GM21723 (cell line): Measurements from ENCODE around the gene PIP5K1C.

Source experiments
- ATAC-seq: cut with Tn5 transposase; IDR thresholded peaks from one replicate; pipeline ENCODE4 v1.9.1; 2021; ENCODE audit warnings: mild to moderate bottlenecking, moderate library complexity; ENCODE audit not compliant: unreplicated experiment

The PIP5K1C gene, protein sequence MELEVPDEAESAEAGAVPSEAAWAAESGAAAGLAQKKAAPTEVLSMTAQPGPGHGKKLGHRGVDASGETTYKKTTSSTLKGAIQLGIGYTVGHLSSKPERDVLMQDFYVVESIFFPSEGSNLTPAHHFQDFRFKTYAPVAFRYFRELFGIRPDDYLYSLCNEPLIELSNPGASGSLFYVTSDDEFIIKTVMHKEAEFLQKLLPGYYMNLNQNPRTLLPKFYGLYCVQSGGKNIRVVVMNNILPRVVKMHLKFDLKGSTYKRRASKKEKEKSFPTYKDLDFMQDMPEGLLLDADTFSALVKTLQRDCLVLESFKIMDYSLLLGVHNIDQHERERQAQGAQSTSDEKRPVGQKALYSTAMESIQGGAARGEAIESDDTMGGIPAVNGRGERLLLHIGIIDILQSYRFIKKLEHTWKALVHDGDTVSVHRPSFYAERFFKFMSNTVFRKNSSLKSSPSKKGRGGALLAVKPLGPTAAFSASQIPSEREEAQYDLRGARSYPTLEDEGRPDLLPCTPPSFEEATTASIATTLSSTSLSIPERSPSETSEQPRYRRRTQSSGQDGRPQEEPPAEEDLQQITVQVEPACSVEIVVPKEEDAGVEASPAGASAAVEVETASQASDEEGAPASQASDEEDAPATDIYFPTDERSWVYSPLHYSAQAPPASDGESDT

GRCh38 chr19:3700242-3701032 lies at the start of gene PIP5K1C:
Gene PIP5K1C (minus strand): TSS chr19:3700468. CDS start chr19:3700390, 78 bp downstream.
- peak; percentile 72 for ATAC-seq

- no peak for ATAC-seq
Measured at GRCh38 chr19:3748965-3749364, 48.7 kb upstream of the PIP5K1C start.

DNA sequence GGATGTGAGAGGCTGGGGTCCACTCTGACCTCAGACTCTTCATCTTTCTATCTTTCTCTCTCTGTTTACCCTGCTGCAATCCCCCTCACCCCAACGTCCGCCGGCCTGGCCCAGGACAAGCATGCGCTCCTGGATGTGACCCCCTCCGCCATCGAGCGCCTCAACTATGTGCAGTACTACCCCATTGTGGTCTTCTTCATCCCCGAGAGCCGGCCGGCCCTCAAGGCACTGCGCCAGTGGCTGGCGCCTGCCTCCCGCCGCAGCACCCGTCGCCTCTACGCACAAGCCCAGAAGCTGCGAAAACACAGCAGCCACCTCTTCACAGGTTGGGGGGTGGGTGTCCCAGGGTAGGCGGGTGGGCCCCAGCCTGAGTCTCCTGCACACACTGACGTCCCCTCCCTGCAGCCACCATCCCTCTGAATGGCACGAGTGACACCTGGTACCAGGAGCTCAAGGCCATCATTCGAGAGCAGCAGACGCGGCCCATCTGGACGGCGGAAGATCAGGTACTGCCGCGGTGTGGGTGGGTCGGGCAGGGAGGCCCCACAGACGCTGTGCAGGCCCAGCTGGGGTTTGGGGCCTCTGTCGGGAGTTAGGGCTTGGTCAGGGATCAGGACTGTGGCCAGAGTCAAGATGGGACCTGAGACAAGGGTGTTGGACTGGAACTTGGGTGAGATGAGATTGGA lies 46.2 kb upstream of the PIP5K1C start:
- ATAC-seq = no peak

GRCh38 chr19:3745363-3746045 lies 45.2 kb upstream of the PIP5K1C start:
- ATAC-seq = no peak

- ATAC-seq = no peak
Measured at GRCh38 chr19:3743486-3743885, 43.2 kb upstream of the PIP5K1C start.

GRCh38 chr19:3740431-3740830 lies 40.2 kb upstream of the PIP5K1C start:
- ATAC-seq = no peak

GRCh38 chr19:3738477-3739220 lies 38.4 kb upstream of the PIP5K1C start:
- ATAC-seq = no peak

DNA sequence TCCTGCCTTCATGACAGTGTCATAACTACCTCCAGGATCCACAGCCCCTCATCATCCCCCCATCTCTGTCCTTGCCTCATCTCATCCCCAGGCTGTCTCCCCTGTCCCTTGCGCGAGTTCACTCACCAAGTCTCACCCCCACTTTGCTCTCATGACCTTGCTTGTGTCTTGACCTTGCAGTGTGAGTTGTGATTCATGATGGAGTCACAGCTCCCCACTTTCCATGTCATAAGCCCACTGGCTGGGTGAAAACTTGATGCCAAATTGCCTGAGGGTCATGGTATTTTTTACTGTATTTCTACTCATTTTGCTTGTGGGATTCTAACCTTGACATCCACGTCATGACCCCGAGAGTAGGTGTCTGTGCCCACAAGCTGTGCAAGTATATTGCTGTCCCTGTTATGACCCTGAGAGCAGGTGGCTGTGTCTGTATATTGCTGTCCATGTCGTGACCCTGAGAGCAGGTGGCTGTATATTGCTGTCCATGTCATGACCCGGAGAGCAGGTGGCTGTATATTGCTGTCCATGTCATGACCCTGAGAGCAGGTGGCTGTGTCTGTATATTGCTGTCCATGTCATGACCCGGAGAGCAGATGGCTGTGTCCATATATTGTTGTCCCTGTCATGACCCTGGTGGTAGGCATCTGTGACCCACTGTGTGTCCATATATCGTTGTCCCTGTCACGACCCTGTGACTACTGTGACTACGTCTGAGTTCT lies 37.4 kb upstream of the PIP5K1C start:
- no peak for ATAC-seq

- no peak for ATAC-seq
Measured at GRCh38 chr19:3736106-3736724, 35.9 kb upstream of the PIP5K1C start.

DNA sequence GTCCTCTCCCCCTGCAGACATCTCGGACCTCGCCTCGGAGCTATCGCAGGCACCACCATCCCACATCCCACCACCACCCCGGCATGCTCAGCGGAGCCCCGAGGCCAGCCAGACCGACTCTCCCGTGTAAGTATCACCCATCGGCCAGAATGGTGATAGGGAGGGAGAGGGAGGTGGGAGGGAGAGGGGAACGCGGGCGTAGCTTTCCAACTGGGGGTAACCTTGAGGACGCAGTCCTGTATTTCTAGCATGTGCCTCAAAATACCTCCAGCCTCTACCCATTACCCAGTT lies 34.0 kb upstream of the PIP5K1C start:
- ATAC-seq = no peak

DNA sequence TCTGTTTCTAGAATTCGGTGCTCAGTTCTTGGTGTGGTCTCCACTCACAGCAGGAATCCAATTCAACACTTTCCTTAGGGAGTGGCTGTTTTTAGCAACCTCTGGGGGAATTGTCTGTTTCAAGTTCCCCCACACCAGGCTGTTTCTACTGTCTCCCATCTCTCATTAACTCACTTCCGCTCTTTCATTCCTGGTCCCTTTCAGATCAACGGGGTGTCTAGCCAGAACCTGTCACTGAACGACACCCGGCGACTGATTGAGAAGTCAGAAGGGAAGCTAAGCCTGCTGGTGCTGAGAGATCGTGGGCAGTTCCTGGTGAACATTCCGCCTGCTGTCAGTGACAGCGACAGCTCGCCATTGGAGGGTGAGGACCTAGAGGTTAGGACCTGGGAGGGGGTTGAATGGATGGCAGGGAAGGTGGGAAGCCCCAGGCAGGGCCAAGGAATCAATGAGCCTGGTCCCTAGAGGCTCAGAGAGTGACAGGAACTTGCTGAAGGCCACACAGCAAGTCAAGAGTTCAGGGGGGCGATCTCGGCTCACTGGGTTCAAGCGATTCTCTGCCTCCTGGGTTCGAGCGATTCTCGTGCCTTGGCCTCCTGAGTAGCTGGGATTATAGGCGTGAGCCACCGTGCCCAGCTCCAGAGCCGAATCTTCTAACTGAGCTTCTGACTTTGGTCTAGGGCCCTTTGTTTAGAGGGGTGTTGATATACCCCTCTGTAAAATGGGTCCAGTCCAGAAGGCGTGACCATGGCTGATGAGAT lies 33.5 kb upstream of the PIP5K1C start:
- no peak for ATAC-seq

GRCh38 chr19:3732108-3732507 lies 31.8 kb upstream of the PIP5K1C start:
- no peak for ATAC-seq

DNA sequence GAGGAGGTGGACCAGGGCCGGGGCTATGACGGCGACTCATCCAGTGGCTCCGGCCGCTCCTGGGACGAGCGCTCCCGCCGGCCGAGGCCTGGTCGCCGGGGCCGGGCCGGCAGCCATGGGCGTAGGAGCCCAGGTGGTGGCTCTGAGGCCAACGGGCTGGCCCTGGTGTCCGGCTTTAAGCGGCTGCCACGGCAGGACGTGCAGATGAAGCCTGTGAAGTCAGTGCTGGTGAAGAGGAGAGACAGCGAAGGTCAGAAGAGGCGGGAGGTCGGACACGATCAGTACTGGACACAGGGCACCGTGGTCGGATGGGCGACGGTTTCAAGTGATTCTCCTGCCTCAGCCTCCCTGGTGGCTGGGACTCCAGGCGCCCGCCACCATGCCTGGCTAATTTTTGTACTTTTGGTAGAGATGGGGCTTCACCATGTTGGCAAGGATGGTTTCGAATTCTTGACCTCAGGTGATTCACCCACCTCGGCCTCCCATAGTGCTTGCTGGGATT lies 30.2 kb upstream of the PIP5K1C start:
- no peak for ATAC-seq

DNA sequence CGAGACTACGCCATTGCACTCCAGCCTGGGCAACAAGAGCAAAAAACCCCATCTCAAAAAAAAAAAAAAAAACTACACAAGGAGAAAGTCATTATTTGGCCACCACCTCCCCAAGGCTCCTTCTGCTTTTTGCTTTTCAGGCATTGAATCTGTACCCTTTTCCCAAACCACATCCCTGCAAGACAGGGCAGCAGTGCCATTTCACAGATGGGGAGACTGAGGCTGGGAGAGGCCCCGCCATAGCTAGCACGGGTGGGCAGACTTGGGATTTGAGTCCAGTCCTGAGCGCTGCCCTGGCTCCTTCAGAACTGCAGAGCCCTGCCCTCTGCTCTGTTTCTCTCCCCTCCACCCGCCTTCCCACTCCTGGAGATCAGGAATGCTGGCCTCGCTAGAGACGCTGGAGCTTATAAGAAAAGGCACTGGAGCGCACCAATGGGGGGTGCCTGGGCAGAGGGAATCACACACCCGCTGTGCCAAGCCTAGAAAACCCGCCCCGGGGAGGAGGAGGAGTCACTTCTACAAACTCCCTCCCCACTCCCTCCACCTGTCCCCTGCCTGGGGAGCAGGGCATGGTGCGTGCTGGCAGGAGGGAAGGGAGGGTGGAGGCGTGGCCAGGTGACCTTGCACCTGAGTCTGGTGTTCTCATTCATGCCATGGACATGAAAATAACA lies 25.5 kb upstream of the PIP5K1C start:
- no peak for ATAC-seq

GRCh38 chr19:3725121-3725520 lies 24.9 kb upstream of the PIP5K1C start:
- ATAC-seq = no peak

GRCh38 chr19:3723883-3724282 lies 23.6 kb upstream of the PIP5K1C start:
- ATAC-seq = no peak

DNA sequence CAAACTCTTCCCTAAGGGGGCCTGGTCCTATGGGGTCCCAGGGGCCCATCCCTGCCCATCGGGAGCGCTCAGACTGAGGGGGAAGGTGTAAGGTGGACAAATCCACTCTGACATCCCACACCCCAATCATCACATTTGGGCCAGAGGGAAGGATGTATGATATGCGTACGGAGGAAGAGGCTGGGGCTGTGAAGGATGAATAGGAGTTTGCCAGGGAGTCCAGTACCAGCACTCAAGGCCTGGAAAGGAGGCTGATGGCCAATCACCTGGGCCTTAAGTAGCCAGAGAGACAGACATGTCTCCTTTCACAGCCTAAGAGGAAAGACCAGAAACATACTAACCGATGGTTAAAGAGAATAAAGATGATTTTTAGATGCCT lies 22.8 kb upstream of the PIP5K1C start:
- no peak for ATAC-seq
